Measurements from ENCODE around the gene RCCD1.
"Not testable (repeated sequence)": the region's sequence is repeated elsewhere in the genome, so short reads cannot be mapped to it uniquely, and the experiment has no call there.

RCCD1 gene

GRCh38 chr15:90918034-90918788, 36.5 kb upstream of the RCCD1 start:
- no peak overlapping the region for H3K27ac ChIP-seq (ENCODE audit: insufficient read depth, low read length, poor library complexity, severe bottlenecking)
- no peaks in the 10 kb centered on the region for H3K27me3 ChIP-seq (replicated peaks; ENCODE audit: control insufficient read depth, insufficient read depth, low read length, poor library complexity, severe bottlenecking)
- H3K4me1 ChIP-seq (ENCODE audit: control insufficient read depth, insufficient read depth, low read length, poor library complexity, severe bottlenecking): no peaks in the 10 kb centered on the region
- H3K4me3 ChIP-seq (ENCODE audit: insufficient read depth, low read depth, low read length, poor library complexity, severe bottlenecking): no peak overlapping the region
- DNase-seq: no peak
- H3K9me3 ChIP-seq (ENCODE audit: control insufficient read depth, low read length): no peaks in the 10 kb centered on the region
- peaks cover 78% of the 10 kb centered on the region for H3K36me3 ChIP-seq (ENCODE audit: control insufficient read depth, insufficient read depth, low read length)

- Histone ChIP-seq H3K27me3 (replicated peaks; ENCODE audit: control insufficient read depth, insufficient read depth, low read length, poor library complexity, severe bottlenecking) (no peaks in the 10 kb centered on the region), H3K9me3 (ENCODE audit: control insufficient read depth, low read length) (no peaks in the 10 kb centered on the region), H3K4me3 (ENCODE audit: insufficient read depth, low read depth, low read length, poor library complexity, severe bottlenecking) (no peak overlapping the region), H3K27ac (ENCODE audit: insufficient read depth, low read length, poor library complexity, severe bottlenecking) (no peak overlapping the region), H3K4me1 (ENCODE audit: control insufficient read depth, insufficient read depth, low read length, poor library complexity, severe bottlenecking) (no peaks in the 10 kb centered on the region), H3K36me3 (ENCODE audit: control insufficient read depth, insufficient read depth, low read length) (peaks cover 72% of the 10 kb centered on the region)
- DNase-seq: no peak
Observed at GRCh38 chr15:90918835-90919234, 35.8 kb upstream of the RCCD1 start.

GRCh38 chr15:90921887-90922286, 32.8 kb upstream of the RCCD1 start:
- Histone ChIP-seq H3K27me3 (replicated peaks; ENCODE audit: control insufficient read depth, insufficient read depth, low read length, poor library complexity, severe bottlenecking) (no peaks in the 10 kb centered on the region), H3K27ac (ENCODE audit: insufficient read depth, low read length, poor library complexity, severe bottlenecking) (no peak overlapping the region), H3K4me3 (ENCODE audit: insufficient read depth, low read depth, low read length, poor library complexity, severe bottlenecking) (no peak overlapping the region), H3K4me1 (ENCODE audit: control insufficient read depth, insufficient read depth, low read length, poor library complexity, severe bottlenecking) (no peaks in the 10 kb centered on the region), H3K9me3 (ENCODE audit: control insufficient read depth, low read length) (no peaks in the 10 kb centered on the region), H3K36me3 (ENCODE audit: control insufficient read depth, insufficient read depth, low read length) (peaks cover 44% of the 10 kb centered on the region)
- no peak for DNase-seq

GRCh38 chr15:90922712-90923322, 31.9 kb upstream of the RCCD1 start:
- not testable (repeated sequence) for H3K4me3 ChIP-seq (ENCODE audit: insufficient read depth, low read depth, low read length, poor library complexity, severe bottlenecking); H3K4me1 ChIP-seq (ENCODE audit: control insufficient read depth, insufficient read depth, low read length, poor library complexity, severe bottlenecking); H3K27ac ChIP-seq (ENCODE audit: insufficient read depth, low read length, poor library complexity, severe bottlenecking); DNase-seq; H3K9me3 ChIP-seq (ENCODE audit: control insufficient read depth, low read length); H3K27me3 ChIP-seq (replicated peaks; ENCODE audit: control insufficient read depth, insufficient read depth, low read length, poor library complexity, severe bottlenecking)
- H3K36me3 ChIP-seq (ENCODE audit: control insufficient read depth, insufficient read depth, low read length): peaks cover 35% of the 10 kb centered on the region

- H3K4me1 ChIP-seq (ENCODE audit: control insufficient read depth, insufficient read depth, low read length, poor library complexity, severe bottlenecking): no peaks in the 10 kb centered on the region
- no peak overlapping the region for H3K27ac ChIP-seq (ENCODE audit: insufficient read depth, low read length, poor library complexity, severe bottlenecking)
- no peaks in the 10 kb centered on the region for H3K27me3 ChIP-seq (replicated peaks; ENCODE audit: control insufficient read depth, insufficient read depth, low read length, poor library complexity, severe bottlenecking)
- no peaks in the 10 kb centered on the region for H3K9me3 ChIP-seq (ENCODE audit: control insufficient read depth, low read length)
- peaks cover 19% of the 10 kb centered on the region for H3K36me3 ChIP-seq (ENCODE audit: control insufficient read depth, insufficient read depth, low read length)
- no peak overlapping the region for H3K4me3 ChIP-seq (ENCODE audit: insufficient read depth, low read depth, low read length, poor library complexity, severe bottlenecking)
- DNase-seq: no peak
Observed at GRCh38 chr15:90924375-90924774, 30.3 kb upstream of the RCCD1 start.

GRCh38 chr15:90926766-90927165, 27.9 kb upstream of the RCCD1 start:
- not testable (repeated sequence) for H3K9me3 ChIP-seq (ENCODE audit: control insufficient read depth, low read length); H3K27ac ChIP-seq (ENCODE audit: insufficient read depth, low read length, poor library complexity, severe bottlenecking); DNase-seq; H3K4me3 ChIP-seq (ENCODE audit: insufficient read depth, low read depth, low read length, poor library complexity, severe bottlenecking); H3K36me3 ChIP-seq (ENCODE audit: control insufficient read depth, insufficient read depth, low read length); H3K27me3 ChIP-seq (replicated peaks; ENCODE audit: control insufficient read depth, insufficient read depth, low read length, poor library complexity, severe bottlenecking)
- peaks cover 16% of the 10 kb centered on the region for H3K4me1 ChIP-seq (ENCODE audit: control insufficient read depth, insufficient read depth, low read length, poor library complexity, severe bottlenecking)

GRCh38 chr15:90928106-90928505, 26.6 kb upstream of the RCCD1 start:
- peaks cover 21% of the 10 kb centered on the region for H3K4me1 ChIP-seq (ENCODE audit: control insufficient read depth, insufficient read depth, low read length, poor library complexity, severe bottlenecking)
- not testable (repeated sequence) for H3K36me3 ChIP-seq (ENCODE audit: control insufficient read depth, insufficient read depth, low read length); H3K27me3 ChIP-seq (replicated peaks; ENCODE audit: control insufficient read depth, insufficient read depth, low read length, poor library complexity, severe bottlenecking); H3K9me3 ChIP-seq (ENCODE audit: control insufficient read depth, low read length); H3K4me3 ChIP-seq (ENCODE audit: insufficient read depth, low read depth, low read length, poor library complexity, severe bottlenecking); H3K27ac ChIP-seq (ENCODE audit: insufficient read depth, low read length, poor library complexity, severe bottlenecking); DNase-seq

- H3K36me3 ChIP-seq (ENCODE audit: control insufficient read depth, insufficient read depth, low read length): no peaks in the 10 kb centered on the region
- DNase-seq: no peak
- H3K27me3 ChIP-seq (replicated peaks; ENCODE audit: control insufficient read depth, insufficient read depth, low read length, poor library complexity, severe bottlenecking): no peaks in the 10 kb centered on the region
- peak overlapping the region; percentile 83 for H3K27ac ChIP-seq (ENCODE audit: insufficient read depth, low read length, poor library complexity, severe bottlenecking)
- peaks cover 28% of the 10 kb centered on the region for H3K4me1 ChIP-seq (ENCODE audit: control insufficient read depth, insufficient read depth, low read length, poor library complexity, severe bottlenecking)
- H3K9me3 ChIP-seq (ENCODE audit: control insufficient read depth, low read length): no peaks in the 10 kb centered on the region
- H3K4me3 ChIP-seq (ENCODE audit: insufficient read depth, low read depth, low read length, poor library complexity, severe bottlenecking): peak overlapping the region; percentile 56
Observed at GRCh38 chr15:90929246-90930019, 25.3 kb upstream of the RCCD1 start.

- H3K27ac ChIP-seq (ENCODE audit: insufficient read depth, low read length, poor library complexity, severe bottlenecking): peak overlapping the region; percentile 83
- peaks cover 39% of the 10 kb centered on the region for H3K4me1 ChIP-seq (ENCODE audit: control insufficient read depth, insufficient read depth, low read length, poor library complexity, severe bottlenecking)
- H3K4me3 ChIP-seq (ENCODE audit: insufficient read depth, low read depth, low read length, poor library complexity, severe bottlenecking): peak overlapping the region; percentile 74
- H3K9me3 ChIP-seq (ENCODE audit: control insufficient read depth, low read length): no peaks in the 10 kb centered on the region
- H3K36me3 ChIP-seq (ENCODE audit: control insufficient read depth, insufficient read depth, low read length): no peaks in the 10 kb centered on the region
- no peak for DNase-seq
- H3K27me3 ChIP-seq (replicated peaks; ENCODE audit: control insufficient read depth, insufficient read depth, low read length, poor library complexity, severe bottlenecking): no peaks in the 10 kb centered on the region
Observed at GRCh38 chr15:90930861-90931574, 23.7 kb upstream of the RCCD1 start.

- Histone ChIP-seq H3K27ac (ENCODE audit: insufficient read depth, low read length, poor library complexity, severe bottlenecking) (peak overlapping the region; percentile 83), H3K4me3 (ENCODE audit: insufficient read depth, low read depth, low read length, poor library complexity, severe bottlenecking) (peak overlapping the region; percentile 74), H3K9me3 (ENCODE audit: control insufficient read depth, low read length) (no peaks in the 10 kb centered on the region), H3K36me3 (ENCODE audit: control insufficient read depth, insufficient read depth, low read length) (no peaks in the 10 kb centered on the region), H3K4me1 (ENCODE audit: control insufficient read depth, insufficient read depth, low read length, poor library complexity, severe bottlenecking) (peaks cover 43% of the 10 kb centered on the region), H3K27me3 (replicated peaks; ENCODE audit: control insufficient read depth, insufficient read depth, low read length, poor library complexity, severe bottlenecking) (no peaks in the 10 kb centered on the region)
- no peak for DNase-seq
Observed at GRCh38 chr15:90931575-90931827, 23.2 kb upstream of the RCCD1 start.
